Skeletal muscle cell (primary cell): ENCODE data around the gene CROT.
A peak's percentile ranks its signal among the peaks of the same experiment; 100 is the strongest.
"Not testable (repeated sequence)": the region's sequence is repeated elsewhere in the genome, so short reads cannot be mapped to it uniquely, and the experiment has no call there.

ENCODE experiments used
- DNase-seq: peaks from one replicate; pipeline ENCODE4 v3.0.0-alpha.2; 2010; ENCODE audit warnings: low read depth
- H3K4me3 ChIP-seq: 2 replicates; pipeline ENCODE4 v1.5.1; 2011; ENCODE audit warnings: low read depth, mild to moderate bottlenecking, control low read depth, low read length, moderate library complexity

The CROT gene, protein sequence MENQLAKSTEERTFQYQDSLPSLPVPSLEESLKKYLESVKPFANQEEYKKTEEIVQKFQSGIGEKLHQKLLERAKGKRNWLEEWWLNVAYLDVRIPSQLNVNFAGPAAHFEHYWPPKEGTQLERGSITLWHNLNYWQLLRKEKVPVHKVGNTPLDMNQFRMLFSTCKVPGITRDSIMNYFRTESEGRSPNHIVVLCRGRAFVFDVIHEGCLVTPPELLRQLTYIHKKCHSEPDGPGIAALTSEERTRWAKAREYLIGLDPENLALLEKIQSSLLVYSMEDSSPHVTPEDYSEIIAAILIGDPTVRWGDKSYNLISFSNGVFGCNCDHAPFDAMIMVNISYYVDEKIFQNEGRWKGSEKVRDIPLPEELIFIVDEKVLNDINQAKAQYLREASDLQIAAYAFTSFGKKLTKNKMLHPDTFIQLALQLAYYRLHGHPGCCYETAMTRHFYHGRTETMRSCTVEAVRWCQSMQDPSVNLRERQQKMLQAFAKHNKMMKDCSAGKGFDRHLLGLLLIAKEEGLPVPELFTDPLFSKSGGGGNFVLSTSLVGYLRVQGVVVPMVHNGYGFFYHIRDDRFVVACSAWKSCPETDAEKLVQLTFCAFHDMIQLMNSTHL

DNA sequence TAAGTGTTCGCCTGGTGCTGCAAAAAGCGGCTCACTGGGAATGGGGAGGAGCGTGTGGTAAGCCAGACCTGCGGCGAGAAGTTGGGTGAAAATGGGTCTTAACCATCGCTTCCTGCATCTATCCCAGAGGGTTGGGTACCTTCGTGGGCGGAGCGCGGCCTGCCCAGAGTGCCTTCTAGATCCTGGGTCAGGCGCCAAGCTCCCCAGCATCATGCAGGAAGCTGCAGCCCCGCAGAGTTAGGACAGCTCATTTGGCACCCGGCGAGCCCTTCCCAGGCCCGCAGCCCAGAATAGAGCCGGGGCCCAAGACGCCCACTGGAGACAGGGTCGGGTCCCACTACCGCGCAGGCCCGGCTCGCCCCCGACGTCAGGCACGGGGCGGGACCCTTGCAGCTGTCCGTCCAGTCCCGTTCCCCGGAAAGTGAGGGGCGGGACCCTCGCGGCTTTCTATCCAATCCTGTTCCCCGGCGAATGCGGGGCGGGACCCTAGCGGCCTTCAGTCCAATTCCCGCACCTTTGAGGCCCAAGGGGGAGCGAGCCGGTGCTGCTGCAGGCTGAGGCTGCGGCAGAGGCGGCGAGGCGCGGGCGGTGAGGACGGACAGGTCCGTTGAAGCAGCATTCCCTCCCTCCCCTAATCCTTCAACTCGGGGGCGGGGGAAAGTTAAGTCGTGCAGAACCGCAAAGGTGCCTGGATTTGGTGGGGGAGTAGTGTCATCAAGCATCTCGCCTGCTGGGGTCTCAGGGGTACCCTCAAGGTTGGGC is at the start of gene CROT:
Gene CROT, plus strand, starts transcription at position 499 of the 762 bp plus-strand sequence. CDS start 3,405 bp downstream, outside the sequence.
- DNase-seq, result peak; percentile 82
- peak within 1 kb of the TSS; percentile 80 for H3K4me3 ChIP-seq

DNA sequence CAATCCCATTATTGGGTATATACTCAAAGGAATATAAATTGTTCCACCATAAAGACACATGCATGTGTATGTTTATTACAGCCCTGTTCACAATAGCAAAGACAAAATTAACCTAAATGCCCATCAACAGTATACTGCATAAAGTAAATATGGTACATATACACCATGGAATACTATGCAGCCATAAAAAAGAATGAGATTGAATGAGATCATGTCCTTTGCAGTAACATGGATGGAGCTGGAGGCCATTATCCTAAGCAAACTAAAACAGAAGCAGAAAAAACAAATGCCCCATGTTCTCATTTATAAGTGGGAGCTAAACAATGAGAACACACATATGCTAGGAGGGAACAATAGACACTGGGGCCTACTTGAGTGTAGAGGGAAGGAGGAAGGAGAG is 44.7 kb upstream of the CROT start:
- no peak for DNase-seq
- H3K4me3 ChIP-seq, result no peak overlapping the region

DNA sequence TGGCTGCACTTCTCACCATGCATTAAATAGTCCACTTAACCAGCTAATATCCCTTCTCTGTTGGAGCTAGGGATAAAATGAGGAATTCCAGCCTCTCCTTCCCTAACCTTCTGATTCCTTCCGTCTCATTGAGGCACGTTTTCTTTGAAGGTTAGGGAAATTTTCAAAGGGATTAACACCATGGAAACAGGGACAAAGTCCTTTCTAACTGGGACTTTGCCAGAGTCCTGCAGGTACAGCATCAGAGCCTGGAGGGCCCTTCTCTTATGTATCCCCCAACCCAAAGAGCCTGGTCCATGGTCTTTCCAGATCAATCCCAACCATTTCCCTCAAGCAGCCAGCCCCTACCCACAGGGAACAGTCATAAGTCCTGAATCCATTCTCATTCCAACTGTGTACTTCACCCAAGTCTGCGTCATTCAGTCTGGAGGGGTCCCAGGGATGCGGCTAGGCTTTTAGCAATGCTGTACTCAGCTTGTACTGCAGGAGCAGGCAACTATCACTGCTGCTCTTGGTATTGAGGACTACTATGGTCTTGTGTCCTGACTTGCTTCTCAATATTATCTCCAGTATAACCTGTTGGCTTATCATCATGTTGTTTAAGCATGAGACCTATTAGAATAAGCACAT is 34.6 kb upstream of the CROT start:
- H3K4me3 ChIP-seq, result no peak overlapping the region
- no peak for DNase-seq

DNA sequence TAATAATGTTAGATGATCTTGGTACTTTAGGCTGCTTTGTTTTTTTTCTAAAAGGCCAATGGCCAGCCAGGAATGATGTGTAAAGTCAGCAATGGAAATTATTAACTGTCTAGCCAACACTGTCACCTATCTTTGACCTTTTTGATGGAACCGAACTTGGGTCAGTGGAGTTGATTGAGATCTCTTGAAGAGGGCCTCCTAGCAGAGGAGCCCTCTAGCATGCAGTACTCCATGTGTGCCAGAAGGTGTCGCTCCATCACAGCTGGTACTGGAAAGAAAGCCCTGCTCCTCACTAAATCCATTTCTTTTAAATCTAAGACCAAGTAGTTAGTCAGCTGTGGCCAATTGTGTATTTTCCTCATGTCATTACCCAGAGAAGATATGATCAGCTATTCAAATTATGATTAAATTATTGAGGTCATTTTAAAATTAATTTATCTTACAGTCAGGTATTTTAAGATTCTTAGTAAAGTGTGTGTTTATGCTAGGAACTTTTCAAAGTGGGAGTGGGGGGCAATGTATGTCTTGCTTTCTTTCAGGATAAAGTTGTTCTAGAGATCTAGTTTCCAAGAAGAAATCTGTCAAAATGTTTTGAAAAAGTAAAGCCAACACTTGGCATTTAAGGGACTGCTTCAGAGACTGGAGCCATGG is 33.1 kb upstream of the CROT start:
- H3K4me3 ChIP-seq, result no peak overlapping the region
- peak; percentile 15 for DNase-seq

DNA sequence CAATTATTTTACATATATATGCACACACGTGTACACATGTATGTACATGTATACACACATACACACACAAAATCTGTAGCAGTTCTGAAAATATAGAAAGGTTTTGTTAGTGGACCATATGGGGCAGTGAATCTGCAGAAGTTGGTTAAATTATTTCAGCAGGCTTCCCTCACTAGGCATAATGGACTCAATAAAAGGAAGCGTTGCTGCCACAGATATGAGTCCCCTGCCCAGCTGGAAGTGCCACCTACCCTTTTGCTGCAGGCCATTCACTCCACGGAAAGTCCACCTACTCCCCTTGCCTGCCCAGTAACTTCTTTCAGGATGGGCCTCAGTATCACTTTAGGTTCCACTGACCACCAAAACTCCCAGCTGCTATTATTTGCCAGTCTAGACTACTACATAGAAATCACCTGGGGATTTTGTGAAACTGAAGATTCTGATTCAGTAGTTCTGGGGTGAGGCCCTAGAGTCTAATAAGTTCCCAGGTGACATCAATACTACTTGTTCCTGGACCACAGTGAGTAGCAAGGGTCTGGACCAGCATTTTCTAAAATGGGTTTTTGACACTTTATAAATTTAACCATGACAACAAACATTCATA is 29.3 kb upstream of the CROT start:
- no peak for DNase-seq
- H3K4me3 ChIP-seq, result no peak overlapping the region

DNA sequence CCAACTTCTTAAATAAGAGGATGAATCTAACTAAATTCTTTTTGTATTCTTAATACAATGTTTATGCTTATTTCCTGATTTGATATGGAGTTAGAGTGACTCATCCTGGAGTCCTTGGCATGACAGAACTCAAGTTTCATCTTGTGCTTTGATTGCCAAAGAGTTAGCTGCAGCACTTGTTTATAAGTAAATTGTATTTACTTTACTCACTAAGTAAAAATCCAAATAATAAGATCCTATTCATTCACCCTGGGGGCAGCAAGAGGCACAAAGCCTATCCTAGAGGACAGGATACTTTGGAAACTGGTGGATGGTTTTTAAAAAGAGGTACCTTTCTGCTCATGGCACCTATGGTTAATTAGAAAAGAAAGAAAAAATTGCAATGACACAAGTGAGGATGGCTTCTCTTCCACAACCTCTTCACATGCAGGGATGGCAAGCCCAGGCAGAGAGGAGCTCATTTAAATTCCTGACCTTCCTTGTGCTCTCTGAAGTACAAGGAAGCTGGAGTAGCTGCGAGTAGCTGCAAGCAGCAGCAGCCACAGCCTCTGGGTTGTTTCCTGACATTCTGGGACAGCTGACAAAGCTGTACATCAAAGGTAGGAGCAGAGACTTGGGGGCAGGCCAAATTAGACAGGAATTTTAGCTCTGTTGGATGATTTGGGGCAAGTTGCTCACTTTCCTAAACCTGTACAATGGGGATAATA is 28.5 kb upstream of the CROT start:
- no peak overlapping the region for H3K4me3 ChIP-seq
- DNase-seq, result peak; percentile 55

DNA sequence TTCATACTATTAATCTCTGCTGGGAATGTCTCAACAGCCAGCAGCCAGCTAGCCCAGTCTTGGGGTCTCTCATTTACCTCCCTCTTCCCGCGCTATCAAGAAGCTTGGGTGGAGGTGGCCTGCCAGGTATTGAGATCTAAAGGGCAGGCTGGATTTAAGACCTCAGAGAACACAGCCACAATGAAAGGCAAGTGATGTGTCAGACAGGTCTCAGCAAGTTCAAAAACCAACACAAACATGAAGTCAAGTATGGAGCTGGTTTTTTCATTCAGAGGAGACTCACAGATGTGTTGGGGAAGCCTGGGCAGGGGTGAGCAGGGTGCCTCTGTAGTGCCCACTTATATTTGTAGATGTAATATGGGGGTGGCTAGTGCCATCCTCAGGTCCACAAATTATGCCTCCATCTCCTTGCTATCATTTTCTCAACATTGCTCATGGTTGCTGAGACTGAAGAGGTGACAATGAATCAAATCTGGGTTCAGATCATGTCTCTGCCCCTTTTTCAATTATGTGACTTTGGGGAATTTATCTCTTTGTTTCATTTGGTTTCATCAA is 27.7 kb upstream of the CROT start:
- no peak for DNase-seq
- H3K4me3 ChIP-seq, result no peak overlapping the region

DNA sequence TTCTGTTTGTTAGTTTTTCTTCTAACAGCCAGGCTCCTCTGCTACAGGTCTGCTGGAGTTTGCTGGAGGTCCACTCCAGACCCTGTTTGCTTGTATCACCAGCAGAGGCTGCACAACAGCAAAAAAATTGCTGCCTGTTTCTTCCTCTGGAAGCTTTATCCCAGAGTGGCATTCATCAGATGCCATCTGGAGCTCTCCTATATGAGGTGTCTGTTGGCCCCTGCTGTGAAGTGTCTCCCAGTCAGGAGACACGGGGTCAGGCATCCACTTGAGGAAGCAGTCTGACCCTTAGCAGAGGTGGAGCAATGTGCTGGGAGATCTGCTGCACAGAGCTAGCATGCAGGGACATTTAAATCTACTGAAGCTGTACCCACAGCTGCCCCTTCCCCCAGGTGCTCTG is 26.7 kb upstream of the CROT start:
- no peak for DNase-seq

DNA sequence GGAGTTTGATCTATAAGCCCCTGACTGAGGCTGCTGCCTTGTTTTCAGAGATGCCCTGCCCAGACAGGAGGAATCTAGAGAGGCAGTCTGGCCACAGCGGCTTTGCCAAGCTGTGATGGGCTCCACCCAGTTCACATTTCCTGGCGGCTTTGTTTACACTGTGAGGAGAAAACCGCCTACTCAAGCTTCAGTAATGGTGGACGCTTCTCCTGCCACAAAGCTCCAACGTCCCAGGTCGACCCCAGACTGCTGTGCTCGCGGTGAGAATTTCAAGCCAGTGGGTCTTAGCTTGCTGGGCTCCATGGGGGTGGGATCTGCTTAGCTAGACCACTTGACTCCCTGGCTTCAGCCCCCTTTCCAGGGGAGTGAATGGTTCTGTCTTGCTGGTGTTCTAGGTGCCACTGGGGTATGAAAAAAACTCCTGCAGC is 26.3 kb upstream of the CROT start:
- H3K4me3 ChIP-seq, DNase-seq: not testable (repeated sequence)

More for the DNA sequence above, 26.7 kb upstream of the CROT start:
- H3K4me3 ChIP-seq, result no peak overlapping the region

DNA sequence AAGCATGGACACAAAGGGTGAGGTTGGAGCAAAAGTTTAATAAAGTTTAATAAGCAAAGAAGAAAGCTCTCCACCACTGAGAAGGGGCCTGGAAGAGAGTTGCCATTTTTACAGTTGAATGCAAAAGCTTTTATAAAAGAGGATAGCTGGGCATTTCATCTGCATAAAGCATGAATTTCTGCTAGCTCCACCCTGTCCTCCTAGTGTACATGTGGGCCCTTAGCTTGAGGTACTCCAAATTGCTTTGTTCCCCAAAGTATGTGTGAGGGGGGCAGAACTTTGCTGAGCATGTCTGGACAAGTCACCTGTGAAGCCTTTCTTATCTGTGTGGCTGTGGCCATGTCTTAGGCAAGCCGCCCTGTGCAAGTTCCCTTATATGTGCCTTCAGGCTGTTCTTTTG is 22.6 kb upstream of the CROT start:
- H3K4me3 ChIP-seq, result no peak overlapping the region
- no peak for DNase-seq

DNA sequence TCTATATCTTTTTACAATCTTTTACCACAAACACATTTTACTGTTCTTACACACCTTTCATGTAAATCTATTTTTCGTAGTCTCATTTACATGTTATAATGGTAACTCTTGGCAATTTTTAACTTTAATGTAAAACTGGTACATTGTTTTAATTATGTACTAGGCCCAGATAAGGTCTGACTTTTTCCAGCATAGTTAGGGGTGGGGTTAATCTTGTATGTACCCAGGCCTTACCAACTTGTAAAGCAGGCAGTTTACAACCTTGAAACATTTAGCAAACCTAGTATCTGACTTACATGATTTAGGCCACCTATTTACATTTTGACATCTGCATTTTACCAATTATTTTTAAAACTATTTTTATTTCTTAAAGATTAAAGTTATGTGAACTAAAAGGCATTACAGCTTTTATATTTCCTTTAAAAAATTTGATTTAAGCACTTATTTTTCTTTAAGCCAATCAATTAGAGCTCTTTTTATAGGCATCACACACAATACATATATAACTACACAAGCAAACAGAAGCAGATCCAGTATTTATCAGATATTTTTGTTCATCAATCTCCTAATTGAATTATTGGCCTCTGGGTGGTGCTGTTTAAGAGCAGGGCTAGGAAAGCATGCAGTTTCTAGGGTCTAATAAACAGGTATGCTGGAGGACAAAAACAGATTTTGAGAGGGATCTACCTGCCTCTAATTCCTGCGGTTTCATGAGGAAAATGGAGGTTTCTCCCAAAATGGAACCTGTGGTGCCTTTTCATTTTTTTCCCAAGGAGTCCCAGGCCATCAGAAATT is 19.7 kb upstream of the CROT start:
- DNase-seq, result no peak
- H3K4me3 ChIP-seq, result no peak overlapping the region

DNA sequence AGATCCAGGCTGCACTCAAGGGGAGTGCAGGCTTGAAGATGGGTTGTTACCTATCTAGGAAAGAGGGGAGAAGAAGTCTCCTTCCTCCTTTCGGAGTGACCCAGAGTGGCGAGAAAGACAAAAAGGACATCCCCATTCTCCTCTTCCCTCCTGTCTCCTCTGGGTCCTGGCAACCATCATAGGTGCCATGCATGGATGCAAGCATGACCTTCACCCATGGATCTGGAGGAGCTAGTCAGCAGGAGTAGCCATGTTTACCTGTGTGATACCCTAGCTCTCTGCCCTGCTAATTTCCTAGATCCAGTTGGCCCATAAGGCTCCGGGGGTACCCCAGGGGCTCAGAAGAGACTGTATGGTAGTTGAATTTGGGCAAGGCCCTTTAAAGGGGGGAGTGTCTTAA is 17.2 kb upstream of the CROT start:
- H3K4me3 ChIP-seq, result no peak overlapping the region
- DNase-seq, result no peak

DNA sequence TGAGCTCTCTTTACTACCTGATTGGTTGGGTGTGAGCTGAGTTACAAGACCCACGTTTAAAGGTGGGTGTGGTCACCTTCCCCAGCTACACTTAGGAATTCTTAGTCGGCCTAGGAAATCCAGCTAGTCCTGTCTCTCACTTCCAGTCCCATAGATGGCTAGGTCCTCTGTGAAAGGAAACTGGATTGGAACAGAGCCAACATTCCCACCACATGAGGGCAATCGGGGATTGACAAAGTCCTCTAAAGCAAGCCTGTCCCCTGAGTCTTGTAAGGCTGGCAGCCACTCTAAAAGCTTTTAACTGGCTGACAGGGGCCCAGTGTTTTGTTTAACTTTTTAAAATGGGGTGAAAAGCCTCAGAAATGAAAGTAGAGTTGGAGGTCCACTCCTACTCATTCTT is 15.1 kb upstream of the CROT start:
- no peak overlapping the region for H3K4me3 ChIP-seq
- DNase-seq, result no peak

DNA sequence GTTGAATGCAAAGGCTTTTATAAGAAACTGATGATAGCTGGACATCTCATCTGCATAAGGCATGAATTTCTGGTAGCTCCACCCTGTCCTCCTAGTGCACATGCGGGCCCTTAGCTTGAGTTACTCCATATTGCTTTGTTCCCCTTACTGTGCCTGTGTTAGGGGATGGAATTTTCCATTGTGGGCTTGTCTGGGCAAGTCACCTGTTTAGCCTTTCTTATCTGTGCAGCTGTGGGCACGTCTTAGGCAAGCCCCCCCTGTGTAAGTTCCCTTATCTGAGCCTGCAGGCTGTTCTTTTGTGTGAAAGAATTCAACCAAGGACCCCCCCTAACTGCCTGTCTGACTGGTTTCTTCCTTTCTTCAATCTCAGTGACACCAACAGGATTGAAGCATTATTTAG is 14.5 kb upstream of the CROT start:
- H3K4me3 ChIP-seq, result no peak overlapping the region
- no peak for DNase-seq

DNA sequence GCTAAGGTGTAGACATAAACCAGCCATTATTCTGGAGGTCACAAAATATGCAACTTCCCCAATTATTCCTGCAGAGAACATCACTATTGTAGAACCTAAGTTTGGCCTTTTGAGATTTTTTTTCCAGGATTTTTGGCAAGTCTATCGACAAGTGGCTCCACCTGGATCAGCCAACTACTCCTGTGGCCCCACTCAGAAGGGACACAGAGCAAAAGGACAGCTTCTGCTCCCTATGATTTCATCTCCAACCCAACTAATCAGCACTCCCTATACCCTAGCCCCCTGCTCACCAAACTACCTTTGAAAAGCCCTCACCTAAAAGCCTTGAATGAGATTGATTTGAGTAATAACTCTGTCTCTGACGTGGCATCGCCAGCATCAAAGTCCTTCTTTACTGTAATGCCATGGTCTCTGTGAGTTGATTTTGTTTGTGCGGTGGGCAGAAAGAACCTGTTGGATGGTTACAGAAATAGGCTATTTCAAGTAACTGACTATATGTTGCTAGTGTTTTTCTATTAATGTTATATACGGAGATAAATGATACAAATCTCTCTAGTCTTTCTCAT is 13.7 kb upstream of the CROT start:
- no peak for DNase-seq
- H3K4me3 ChIP-seq, result no peak overlapping the region

DNA sequence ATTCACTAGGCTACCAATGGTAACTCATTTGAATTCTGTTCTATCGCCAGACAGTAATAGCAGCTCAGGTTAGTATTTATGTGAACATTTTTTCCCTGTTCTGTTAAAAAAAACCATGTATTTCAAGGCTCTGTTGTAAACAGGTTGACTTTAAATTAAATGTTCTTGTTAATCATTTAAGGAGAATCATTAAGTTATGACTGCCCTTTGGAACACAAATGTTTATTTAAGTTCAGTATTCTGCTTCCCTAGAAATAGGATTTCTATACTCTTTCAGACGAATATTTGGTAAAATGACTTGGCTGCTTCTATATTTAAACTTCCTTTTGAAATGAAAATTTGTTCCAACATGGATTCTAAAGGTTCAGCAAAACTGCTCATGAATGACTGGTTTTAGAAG is 13.1 kb upstream of the CROT start:
- H3K4me3 ChIP-seq, result no peak overlapping the region
- DNase-seq, result no peak

DNA sequence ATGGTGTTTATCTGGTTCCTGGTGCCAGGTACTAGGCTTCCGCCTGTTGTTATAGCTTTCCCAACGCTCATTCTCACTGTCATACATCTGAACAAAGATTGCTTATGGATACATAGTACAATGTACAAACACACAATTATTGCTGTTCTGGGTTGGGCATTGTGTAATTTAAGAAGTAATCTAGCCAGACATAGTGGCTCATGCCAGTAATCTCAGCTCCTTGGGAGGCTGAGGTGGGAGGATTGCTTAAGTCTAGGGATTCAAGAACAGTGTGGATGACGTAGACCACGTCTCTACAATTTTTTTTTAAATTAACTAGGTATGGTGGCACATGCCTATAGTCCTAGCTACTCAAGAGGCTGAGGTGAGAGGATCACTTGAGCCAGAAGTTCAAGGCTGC is 9.3 kb upstream of the CROT start:
- no peak for DNase-seq
- no peak overlapping the region for H3K4me3 ChIP-seq
